Keratinocyte (primary cell): ENCODE measurements around the gene DAGLA. TPM values are rescaled to one million over a fixed set of nuclear protein-coding genes. Genes with fewer than 3 reads are reported as not detected.

Experiments
- DNase-seq: peaks from one replicate; pipeline ENCODE4 v3.0.0-alpha.2; 2011; ENCODE audit warnings: low read depth, missing footprints, low spot score
- FAIRE-seq: peaks from 2 replicates; lab custom pipeline; 2011; peaks lifted over from hg19 to GRCh38; lab: Jason Lieb, UNC
- H2AFZ ChIP-seq: 2 replicates; pipeline ENCODE4 v1.6.0; 2012; ENCODE audit warnings: low read length, control low read depth, inconsistent platforms; ENCODE audit not compliant: control insufficient read depth
- H3K27ac ChIP-seq: 2 replicates; pipeline ENCODE4 v1.5.1; 2011; ENCODE audit warnings: low read length; ENCODE audit not compliant: control insufficient read depth, insufficient read depth
- H3K27me3 ChIP-seq: 3 replicates; pipeline ENCODE4 v1.6.0; 2011; ENCODE audit warnings: low read length; ENCODE audit not compliant: control insufficient read depth, insufficient read depth; ENCODE audit errors: extremely low read depth
- H3K36me3 ChIP-seq, 2 experiments: 2 replicates in 1 of 2; 3 replicates in 1 of 2; pipeline ENCODE4 v1.5.1; 2011; ENCODE audit warnings: low read length in 2 of 2, mild to moderate bottlenecking in 1 of 2; ENCODE audit not compliant: control insufficient read depth in 2 of 2, insufficient read depth in 2 of 2; ENCODE audit errors: extremely low read depth in 1 of 2
- H3K4me1 ChIP-seq: 3 replicates; pipeline ENCODE4 v1.5.1; 2011; ENCODE audit warnings: low read length; ENCODE audit not compliant: control insufficient read depth, insufficient read depth; ENCODE audit errors: extremely low read depth
- H3K4me2 ChIP-seq: 3 replicates; pipeline ENCODE4 v1.6.0; 2011; ENCODE audit warnings: low read depth, low read length; ENCODE audit not compliant: control insufficient read depth, insufficient read depth; ENCODE audit errors: extremely low read depth
- H3K4me3 ChIP-seq, 3 experiments: fragments of 200-600 bp in 1 of 3; sonication (generic) in 1 of 3; 2 replicates in 2 of 3; 3 replicates in 1 of 3; pipeline ENCODE4 v1.5.1; 2011 to 2016; ENCODE audit warnings: low read length in 3 of 3, mild to moderate bottlenecking in 3 of 3, control low read depth in 2 of 3, inconsistent platforms in 1 of 3, low read depth in 1 of 3, mixed read lengths in 1 of 3, mixed run types in 1 of 3, moderate library complexity in 1 of 3; ENCODE audit not compliant: control insufficient read depth in 2 of 3, insufficient read depth in 2 of 3; ENCODE audit errors: extremely low read depth in 1 of 3
- H3K79me2 ChIP-seq: 2 replicates; pipeline ENCODE4 v1.6.0; 2012; ENCODE audit warnings: low read length; ENCODE audit not compliant: control insufficient read depth, insufficient read depth
- H3K9ac ChIP-seq: 3 replicates; pipeline ENCODE4 v1.6.0; 2011; ENCODE audit warnings: low read length; ENCODE audit not compliant: control insufficient read depth, insufficient read depth; ENCODE audit errors: extremely low read depth
- H3K9me1 ChIP-seq: 3 replicates; pipeline ENCODE4 v1.6.0; 2011; ENCODE audit warnings: low read length; ENCODE audit not compliant: control insufficient read depth, insufficient read depth; ENCODE audit errors: extremely low read depth
- H3K9me3 ChIP-seq: 2 replicates; pipeline ENCODE4 v1.5.1; 2012; ENCODE audit warnings: low read depth, low read length; ENCODE audit not compliant: control insufficient read depth
- H4K20me1 ChIP-seq: 3 replicates; pipeline ENCODE4 v1.6.0; 2011; ENCODE audit warnings: low read length; ENCODE audit not compliant: control insufficient read depth, insufficient read depth; ENCODE audit errors: extremely low read depth
- EZH2 ChIP-seq: IDR thresholded peaks from one replicate; pipeline ENCODE4 v1.6.1; 2012; ENCODE audit warnings: inconsistent platforms, mild to moderate bottlenecking, low read length, moderate library complexity
- dilution Hi-C: fragments of 300-500 bp; cut with MboI; formaldehyde crosslinking; loops from one replicate; pipeline ENCODE4 v1.7.0; 2020; ENCODE audit warnings: low sequenced_read_pairs; ENCODE audit not compliant: extremely low pct_ligation_motif_present
- polyA plus RNA-seq, 5 experiments: library from polyadenylated mRNA; depleted of rRNA in 3 of 5; stranded (reverse) in 3 of 5; stranded (forward) in 1 of 5; unstranded in 1 of 5; fragments of >200 nt; gene quantifications; 1 replicate in 1 of 5; 2 replicates in 3 of 5; 3 replicates in 1 of 5; pipeline versions ENCODE4 v1.2.1 to v1.2.3, GENCODE V29; 2011 to 2012; ENCODE audit warnings: missing spikeins in 2 of 5, low read depth in 1 of 5, low replicate concordance in 1 of 5
- TF ChIP-seq, protein P1 (sequence below), 3 experiments: IDR thresholded peaks in 1 of 3; conservative IDR thresholded peaks in 1 of 3; optimal IDR thresholded peaks in 1 of 3; 2 replicates in 2 of 3; 3 replicates in 1 of 3; pipeline versions ENCODE3 to v1.5.1; 2011; ENCODE audit warnings: low read length in 3 of 3, mild to moderate bottlenecking in 3 of 3, moderate library complexity in 2 of 3, control low read depth in 1 of 3, inconsistent platforms in 1 of 3; ENCODE audit not compliant: insufficient read depth in 2 of 3; ENCODE audit errors: extremely low read depth in 1 of 3

The DAGLA gene
- polyA plus RNA-seq, 1 donor (not counting 4 experiments of a cell fraction or from before 2014, with no cell fraction given): 0.03 TPM

DNA sequence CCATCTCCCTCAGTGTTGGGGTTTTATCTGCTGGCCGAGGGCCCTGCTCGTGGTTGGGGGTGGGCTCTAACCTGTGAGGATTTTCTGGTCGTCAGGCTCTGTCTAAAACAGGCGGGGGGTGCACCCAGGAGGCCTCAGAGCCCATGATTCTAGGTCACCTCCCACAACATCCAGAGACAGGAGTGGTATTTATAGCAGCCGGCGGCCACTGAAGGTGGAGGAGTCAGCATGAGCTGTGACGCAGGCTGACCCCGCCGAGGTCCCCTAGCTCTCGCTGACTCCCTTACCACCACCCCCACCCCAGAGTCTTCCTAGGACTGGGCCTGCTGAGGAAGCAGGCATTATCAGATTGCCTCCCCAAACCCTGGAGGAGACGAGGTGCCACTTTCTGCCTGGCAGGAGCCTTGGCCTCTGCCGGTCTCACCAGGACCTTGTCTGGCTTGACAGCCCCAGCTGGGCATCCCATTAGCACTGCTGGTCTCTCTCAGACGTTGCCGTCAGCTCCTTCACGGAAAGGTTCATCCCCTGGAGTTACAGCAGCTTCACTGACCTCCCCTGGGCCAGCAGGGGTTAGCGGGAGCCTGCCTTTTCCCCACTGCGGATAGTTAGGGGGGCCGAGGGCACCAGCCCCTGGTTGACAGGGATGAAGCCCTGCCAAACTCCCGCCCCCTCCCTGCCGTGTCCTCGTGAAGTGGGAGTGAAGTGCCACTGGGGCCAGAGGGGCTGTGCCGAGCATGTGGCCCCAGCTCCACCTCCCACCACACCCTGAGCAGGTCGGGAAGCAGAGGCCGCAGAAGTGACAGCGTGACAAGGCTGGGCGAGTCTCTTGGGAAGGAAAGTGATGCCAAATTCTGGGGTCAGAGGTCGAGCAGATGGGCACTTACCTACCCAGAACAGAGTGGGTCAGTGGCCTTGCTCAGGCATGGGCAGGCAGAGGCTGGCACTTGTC is 26.5 kb downstream of the DAGLA start:
- dilution Hi-C loops: no loop called here
- no peak overlapping the region for H3K9ac ChIP-seq
- no peaks in the 10 kb centered on the region for H3K9me1 ChIP-seq
- H3K4me2 ChIP-seq: no peak overlapping the region
- H3K4me1 ChIP-seq: no peaks in the 10 kb centered on the region
- no peak overlapping the region for H3K27ac ChIP-seq
- H2AFZ ChIP-seq: no peak overlapping the region
- H3K79me2 ChIP-seq: no peaks in the 10 kb centered on the region
- H3K9me3 ChIP-seq: no peaks in the 10 kb centered on the region
- no peak for DNase-seq
- no peaks in the 10 kb centered on the region for H4K20me1 ChIP-seq
- TF ChIP-seq EZH2: no peak
- TF ChIP-seq, protein P1, sequence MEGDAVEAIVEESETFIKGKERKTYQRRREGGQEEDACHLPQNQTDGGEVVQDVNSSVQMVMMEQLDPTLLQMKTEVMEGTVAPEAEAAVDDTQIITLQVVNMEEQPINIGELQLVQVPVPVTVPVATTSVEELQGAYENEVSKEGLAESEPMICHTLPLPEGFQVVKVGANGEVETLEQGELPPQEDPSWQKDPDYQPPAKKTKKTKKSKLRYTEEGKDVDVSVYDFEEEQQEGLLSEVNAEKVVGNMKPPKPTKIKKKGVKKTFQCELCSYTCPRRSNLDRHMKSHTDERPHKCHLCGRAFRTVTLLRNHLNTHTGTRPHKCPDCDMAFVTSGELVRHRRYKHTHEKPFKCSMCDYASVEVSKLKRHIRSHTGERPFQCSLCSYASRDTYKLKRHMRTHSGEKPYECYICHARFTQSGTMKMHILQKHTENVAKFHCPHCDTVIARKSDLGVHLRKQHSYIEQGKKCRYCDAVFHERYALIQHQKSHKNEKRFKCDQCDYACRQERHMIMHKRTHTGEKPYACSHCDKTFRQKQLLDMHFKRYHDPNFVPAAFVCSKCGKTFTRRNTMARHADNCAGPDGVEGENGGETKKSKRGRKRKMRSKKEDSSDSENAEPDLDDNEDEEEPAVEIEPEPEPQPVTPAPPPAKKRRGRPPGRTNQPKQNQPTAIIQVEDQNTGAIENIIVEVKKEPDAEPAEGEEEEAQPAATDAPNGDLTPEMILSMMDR (optimal IDR thresholded peaks at IDR 0.05 in 1 of 3, IDR thresholded peaks at IDR 0.05 in 1 of 3, conservative IDR thresholded peaks at IDR 0.05 in 1 of 3; ENCODE audit: extremely low read depth in 1 of 3, insufficient read depth in 2 of 3, low read length in 3 of 3): no peak
- FAIRE-seq: no peak
- no peak overlapping the region for H3K4me3 ChIP-seq
- H3K36me3 ChIP-seq: no peaks in the 10 kb centered on the region
- peaks cover 62% of the 10 kb centered on the region for H3K27me3 ChIP-seq

DNA sequence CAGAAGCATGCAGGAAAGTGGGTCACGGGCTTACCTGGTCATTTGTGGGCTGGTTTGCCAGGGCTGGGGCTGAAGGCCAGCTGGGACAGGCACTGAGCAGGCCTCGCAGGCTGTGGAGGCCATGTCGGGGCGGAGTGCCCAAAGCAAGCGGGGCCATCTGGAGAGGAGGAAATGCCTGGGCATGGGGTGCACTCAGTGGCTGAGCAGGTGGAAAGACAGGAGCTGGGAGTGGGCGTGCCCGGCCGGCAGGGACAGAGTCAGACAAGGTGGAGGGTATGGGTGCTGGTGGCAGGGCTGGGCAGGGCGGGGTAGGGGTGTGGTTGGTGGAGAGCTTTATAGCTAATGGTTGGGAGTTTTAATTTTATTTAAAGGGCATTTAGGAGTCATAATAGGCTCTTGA is 27.4 kb downstream of the DAGLA start:
- no peaks in the 10 kb centered on the region for H3K4me1 ChIP-seq
- no peaks in the 10 kb centered on the region for H3K36me3 ChIP-seq
- no peak overlapping the region for H3K4me2 ChIP-seq
- dilution Hi-C loops: no loop called here
- H3K9me3 ChIP-seq: no peaks in the 10 kb centered on the region
- no peaks in the 10 kb centered on the region for H4K20me1 ChIP-seq
- H3K79me2 ChIP-seq: no peaks in the 10 kb centered on the region
- no peak overlapping the region for H3K4me3 ChIP-seq
- H3K9me1 ChIP-seq: no peaks in the 10 kb centered on the region
- no peak for DNase-seq
- H3K27me3 ChIP-seq: peaks cover 57% of the 10 kb centered on the region
- no peak overlapping the region for H2AFZ ChIP-seq
- no peak for FAIRE-seq
- no peak overlapping the region for H3K9ac ChIP-seq
- TF ChIP-seq EZH2: no peak
- TF ChIP-seq, protein P1 (optimal IDR thresholded peaks at IDR 0.05 in 1 of 3, IDR thresholded peaks at IDR 0.05 in 1 of 3, conservative IDR thresholded peaks at IDR 0.05 in 1 of 3; ENCODE audit: extremely low read depth in 1 of 3, insufficient read depth in 2 of 3, low read length in 3 of 3): no peak
- H3K27ac ChIP-seq: no peak overlapping the region
